ENCODE results near the gene KCTD16. TPM values are rescaled to one million over a fixed set of nuclear protein-coding genes. Genes with fewer than 3 reads are reported as not detected.

Gene KCTD16
- total RNA-seq, 1 experiment from 2014 or later: 0.08 TPM

DNA sequence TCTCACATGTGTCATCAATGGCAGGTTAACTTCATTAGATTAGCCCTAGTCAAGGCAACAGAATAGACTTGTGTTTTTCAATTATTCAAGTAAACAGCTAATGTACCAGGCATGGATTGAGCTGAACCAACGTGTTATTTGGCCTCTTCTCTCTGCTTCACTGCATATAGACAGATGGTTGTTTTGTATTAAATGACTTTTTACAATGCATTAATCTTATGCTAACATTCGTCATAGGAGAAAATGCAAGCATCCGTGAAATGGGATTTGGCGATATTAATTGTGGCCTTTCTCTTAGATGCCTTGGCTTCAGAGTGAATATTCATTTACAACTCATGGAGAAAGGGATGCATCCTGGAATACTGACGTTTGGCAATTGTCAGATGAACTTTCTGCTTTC is 208.0 kb downstream of the KCTD16 start:
- in situ Hi-C loops (cut with HindIII; ENCODE audit: low pct_unique_long_range_greater_than_20kb, low sequenced_read_pairs) (no loop called here), intact Hi-C loops (cut with micrococcal nuclease; ENCODE audit: unreplicated experiment) (no loop called here)
- ATAC-seq (no peak), DNase-seq (ENCODE audit: low read depth, low spot score) (no peak)
- H3K36me3 ChIP-seq (ENCODE audit: control insufficient read depth, insufficient read depth, low read length): no peaks in the 10 kb centered on the region
- H3K9me3 ChIP-seq (ENCODE audit: control insufficient read depth, insufficient read depth, low read depth, low read length): no peaks in the 10 kb centered on the region
- TF ChIP-seq REST (IDR thresholded peaks at IDR 0.05; ENCODE audit: insufficient read depth in 1 of 2, low read depth in 2 of 2, low read length in 1 of 2) (no peak), CTCF (IDR thresholded peaks at IDR 0.05) (no peak), TCF7L2 (IDR thresholded peaks at IDR 0.05; ENCODE audit: low read depth, low read length) (no peak), POLR2AphosphoS5 (IDR thresholded peaks at IDR 0.05; ENCODE audit: low read depth, low read length) (no peak), SIN3A (IDR thresholded peaks at IDR 0.05; ENCODE audit: borderline replicate concordance, insufficient read depth, low read depth, low read length) (no peak)
- H3K4me1 ChIP-seq (ENCODE audit: control insufficient read depth, insufficient read depth, low read length): no peaks in the 10 kb centered on the region
- ChIA-PET POLR2A (no interaction called here), CTCF (no interaction called here)
- BruUV-seq (replicated peaks): no TSS peak
- H3K27me3 ChIP-seq (ENCODE audit: control insufficient read depth, insufficient read depth, low read length): no peaks in the 10 kb centered on the region
- H3K27ac ChIP-seq (ENCODE audit: low read length): no peak overlapping the region
- H3K4me3 ChIP-seq (ENCODE audit: low read depth in 2 of 2, low read length in 2 of 2): no peak overlapping the region

DNA sequence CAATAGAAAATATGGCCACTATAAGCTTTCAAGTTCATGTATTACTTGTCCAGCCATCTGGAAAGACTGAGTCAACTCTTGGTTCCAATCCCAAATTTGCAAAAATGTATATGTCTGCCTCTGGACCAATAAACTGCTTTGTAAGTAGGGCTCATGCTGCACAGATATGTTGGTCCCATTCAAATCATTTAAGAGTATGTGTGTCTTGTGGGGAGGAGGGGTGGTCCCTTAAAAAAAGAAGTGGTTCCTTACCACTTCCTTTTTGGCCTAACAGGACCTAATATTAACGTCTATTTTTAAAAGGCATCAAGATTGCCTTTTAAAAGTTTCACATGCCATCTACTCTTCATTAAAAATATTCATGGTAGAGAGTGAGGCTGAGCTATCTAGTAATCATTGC is 214.9 kb downstream of the KCTD16 start:
- Histone ChIP-seq H3K9me3 (ENCODE audit: control insufficient read depth, insufficient read depth, low read depth, low read length) (no peaks in the 10 kb centered on the region), H3K4me1 (ENCODE audit: control insufficient read depth, insufficient read depth, low read length) (no peaks in the 10 kb centered on the region), H3K27ac (ENCODE audit: low read length) (no peak overlapping the region), H3K36me3 (ENCODE audit: control insufficient read depth, insufficient read depth, low read length) (no peaks in the 10 kb centered on the region), H3K27me3 (ENCODE audit: control insufficient read depth, insufficient read depth, low read length) (no peaks in the 10 kb centered on the region), H3K4me3 (ENCODE audit: low read depth in 2 of 2, low read length in 2 of 2) (no peak overlapping the region)
- ChIA-PET POLR2A (no interaction called here), CTCF (no interaction called here)
- ATAC-seq (no peak), DNase-seq (ENCODE audit: low read depth, low spot score) (no peak)
- intact Hi-C loops (cut with micrococcal nuclease; ENCODE audit: unreplicated experiment) (no loop called here), in situ Hi-C loops (cut with HindIII; ENCODE audit: low pct_unique_long_range_greater_than_20kb, low sequenced_read_pairs) (no loop called here)
- no TSS peak for BruUV-seq (replicated peaks)
- TF ChIP-seq TCF7L2 (IDR thresholded peaks at IDR 0.05; ENCODE audit: low read depth, low read length) (no peak), SIN3A (IDR thresholded peaks at IDR 0.05; ENCODE audit: borderline replicate concordance, insufficient read depth, low read depth, low read length) (no peak), CTCF (IDR thresholded peaks at IDR 0.05) (no peak)

GRCh38 chr5:144386315-144386714 is 215.6 kb downstream of the KCTD16 start:
- in situ Hi-C loops (cut with HindIII; ENCODE audit: low pct_unique_long_range_greater_than_20kb, low sequenced_read_pairs): no loop called here
- TF ChIP-seq POLR2AphosphoS5 (IDR thresholded peaks at IDR 0.05; ENCODE audit: low read depth, low read length) (no peak), SIN3A (IDR thresholded peaks at IDR 0.05; ENCODE audit: borderline replicate concordance, insufficient read depth, low read depth, low read length) (no peak), TCF7L2 (IDR thresholded peaks at IDR 0.05; ENCODE audit: low read depth, low read length) (no peak), REST (IDR thresholded peaks at IDR 0.05; ENCODE audit: insufficient read depth in 1 of 2, low read depth in 2 of 2, low read length in 1 of 2) (no peak), CTCF (IDR thresholded peaks at IDR 0.05) (no peak)
- H3K36me3 ChIP-seq (ENCODE audit: control insufficient read depth, insufficient read depth, low read length): no peaks in the 10 kb centered on the region
- no TSS peak for BruUV-seq (replicated peaks)
- H3K4me3 ChIP-seq (ENCODE audit: low read depth in 2 of 2, low read length in 2 of 2): no peak overlapping the region
- ATAC-seq (no peak), DNase-seq (ENCODE audit: low read depth, low spot score) (no peak)
- ChIA-PET CTCF (no interaction called here), POLR2A (no interaction called here)
- no peaks in the 10 kb centered on the region for H3K9me3 ChIP-seq (ENCODE audit: control insufficient read depth, insufficient read depth, low read depth, low read length)
- H3K4me1 ChIP-seq (ENCODE audit: control insufficient read depth, insufficient read depth, low read length): no peaks in the 10 kb centered on the region
- intact Hi-C loops (cut with micrococcal nuclease; ENCODE audit: unreplicated experiment): no loop called here
- H3K27me3 ChIP-seq (ENCODE audit: control insufficient read depth, insufficient read depth, low read length): no peaks in the 10 kb centered on the region
- H3K27ac ChIP-seq (ENCODE audit: low read length): no peak overlapping the region

All from Panc1 (cell line).